Stomach (tissue), 9 donors: ENCODE measurements around the gene PLEK2. TPM values are rescaled to one million over a fixed set of nuclear protein-coding genes. Genes with fewer than 3 reads are reported as not detected.
A peak's percentile ranks its signal among the peaks of the same experiment; 100 is the strongest.
"Not testable (repeated sequence)": the region's sequence is repeated elsewhere in the genome, so short reads cannot be mapped to it uniquely, and the experiment has no call there.

Source experiments
- DNase-seq, 2 donors: peaks; one replicate each; pipeline versions ENCODE4 v3.0.0 to v3.0.0-alpha.2; 2013 to 2019
- H3K27ac ChIP-seq, 5 donors: fragments of 200-600 bp in 4 of 5; sonication (generic) in 4 of 5; one replicate each; pipeline ENCODE4 v1.5.1; 2013 to 2019; ENCODE audit warnings: mild to moderate bottlenecking in 1 of 5, moderate library complexity in 1 of 5
- H3K27me3 ChIP-seq, 3 donors: fragments of 200-600 bp; sonication (generic); one replicate each; pipeline ENCODE4 v1.5.1; 2017 to 2019; ENCODE audit warnings: mixed run types in 1 of 3
- H3K36me3 ChIP-seq, 4 donors: fragments of 200-600 bp; sonication (generic); 1 replicate in 3 of 4; 2 replicates in 1 of 4; pipeline ENCODE4 v1.5.1; 2016 to 2019
- H3K4me1 ChIP-seq, 4 donors: fragments of 200-600 bp; sonication (generic); one replicate each; pipeline ENCODE4 v1.5.1; 2016 to 2019
- H3K4me3 ChIP-seq, 4 donors: fragments of 200-600 bp; sonication (generic) in 3 of 4; one replicate each; pipeline ENCODE4 v1.5.1; 2016 to 2019; ENCODE audit warnings: mild to moderate bottlenecking in 1 of 4
- H3K9me3 ChIP-seq, 4 donors: fragments of 200-600 bp; sonication (generic); one replicate each; pipeline ENCODE4 v1.5.1; 2016 to 2019
- EP300 ChIP-seq: sonication (generic); formaldehyde crosslinking; IDR thresholded peaks from one replicate; pipeline ENCODE4 v1.6.1; 2017; ENCODE audit warnings: antibody characterized with exemption
- POLR2A ChIP-seq, 4 donors: fragments of 450-650 bp; IDR thresholded peaks; one replicate each; pipeline ENCODE4 v1.6.1; 2016; ENCODE audit warnings: antibody characterized with exemption in 4 of 4, control low read depth in 2 of 4, mild to moderate bottlenecking in 1 of 4, moderate library complexity in 1 of 4
- POLR2AphosphoS5 ChIP-seq, 3 donors: sonication (generic); formaldehyde crosslinking; IDR thresholded peaks; one replicate each; pipeline ENCODE4 v1.6.1; 2016; ENCODE audit warnings: antibody characterized with exemption in 3 of 3
- WGBS, 5 donors: extraction: QIAGEN DNeasy Blood & Tissue Kit in 3 of 5; methylation state at CpG; one replicate each; pipeline versions ENCODE4 v1.1.5 to v1.1.7; 2013 to 2018; 5-methylcytosine and 5-hydroxymethylcytosine counted together
- intact Hi-C: fragments of 100-400 bp; cut with DNase I; formaldehyde crosslinking; loops from one replicate; pipeline ENCODE4 v1.15.1; 2023; ENCODE audit warnings: low total_unique reads
- polyA plus RNA-seq, 3 donors: library from polyadenylated mRNA; stranded (reverse); fragments of 200-250 nt; gene quantifications; one replicate each; pipeline ENCODE4 v1.2.3, GENCODE V29; 2013
- total RNA-seq, 5 donors: library from RNA; depleted of rRNA; stranded (reverse); fragments of >200 nt; gene quantifications; one replicate each; pipeline versions ENCODE4 v1.1.0 to v1.2.3, GENCODE V29; 2014 to 2016
- TF ChIP-seq, protein P1 (sequence below), 7 experiments: fragments of 450-650 bp in 4 of 7; fragments of 200-600 bp in 3 of 7; sonication (generic) in 3 of 7; IDR thresholded peaks; one replicate each; pipeline ENCODE4 v1.5.1; 2016 to 2019; ENCODE audit warnings: antibody characterized with exemption in 7 of 7, control low read depth in 2 of 7, mild to moderate bottlenecking in 1 of 7
- donor health status: healthy with polysubstance abuse.
- donor health status: Bipolar disorder and iron deficiency.
- donor health status: healthy.

The PLEK2 gene
- total and polyA plus RNA-seq, 8 donors: 6.5 to 203 (median 20.0) TPM; not detected in 1

DNA sequence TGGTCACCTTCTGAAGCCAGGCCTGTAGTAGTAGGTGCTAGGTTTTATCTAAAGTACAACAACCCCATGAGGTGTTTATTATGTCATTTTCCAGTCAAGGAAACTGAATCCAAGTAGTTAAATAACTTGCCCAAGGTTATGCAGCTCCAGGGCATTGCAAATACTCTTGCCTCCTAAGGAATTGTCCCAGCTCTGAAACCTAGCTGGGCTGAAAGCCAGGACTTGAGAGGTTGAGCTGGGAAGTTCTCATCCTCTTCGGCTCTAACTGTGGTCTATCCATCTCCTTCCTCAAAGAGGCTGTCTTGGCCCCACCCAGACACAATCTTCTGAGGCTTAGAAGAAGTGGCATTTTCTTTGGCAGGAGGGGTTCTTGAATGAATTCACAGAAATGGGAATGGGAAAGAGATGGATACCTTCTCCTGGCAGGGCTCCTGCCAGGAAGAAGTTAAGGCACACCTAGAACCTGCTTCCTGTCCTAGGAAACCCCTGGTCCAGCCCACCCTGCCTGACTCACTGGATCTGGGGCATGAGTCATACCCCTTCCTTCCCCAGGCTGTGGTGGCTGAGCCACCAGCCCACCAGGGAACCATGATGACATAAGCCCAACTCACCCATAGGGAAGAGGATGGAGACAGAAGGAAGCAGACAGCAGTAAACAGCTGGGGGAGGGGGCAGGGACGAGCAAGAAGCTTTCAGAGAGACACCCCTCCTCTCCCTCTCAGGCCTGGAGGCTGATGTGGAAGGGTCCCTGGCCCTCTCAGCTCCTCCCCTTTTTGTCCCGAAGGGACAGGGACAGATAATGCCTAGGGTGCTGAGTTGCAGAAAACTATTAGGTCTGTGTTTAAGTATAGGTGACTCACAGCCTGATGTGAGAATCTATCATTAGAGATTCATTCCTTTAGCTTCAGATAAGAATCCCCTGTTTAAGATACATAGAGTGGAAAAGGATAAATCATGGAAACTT is 2.1 kb upstream of the PLEK2 start:
- H3K4me1 ChIP-seq: peaks cover 0 to 44% (median 24%) of the 10 kb centered on the region in 4 donors
- H3K36me3 ChIP-seq: no peaks in the 10 kb centered on the region
- 28 to 60% (median 50%) methylated on average over 3 of the region's 3 CpGs for WGBS, 5 donors
- TF ChIP-seq POLR2AphosphoS5 (IDR thresholded peaks at IDR 0.05) (no peak), POLR2A (IDR thresholded peaks at IDR 0.05) (no peak), EP300 (no peak)
- TF ChIP-seq, protein P1, sequence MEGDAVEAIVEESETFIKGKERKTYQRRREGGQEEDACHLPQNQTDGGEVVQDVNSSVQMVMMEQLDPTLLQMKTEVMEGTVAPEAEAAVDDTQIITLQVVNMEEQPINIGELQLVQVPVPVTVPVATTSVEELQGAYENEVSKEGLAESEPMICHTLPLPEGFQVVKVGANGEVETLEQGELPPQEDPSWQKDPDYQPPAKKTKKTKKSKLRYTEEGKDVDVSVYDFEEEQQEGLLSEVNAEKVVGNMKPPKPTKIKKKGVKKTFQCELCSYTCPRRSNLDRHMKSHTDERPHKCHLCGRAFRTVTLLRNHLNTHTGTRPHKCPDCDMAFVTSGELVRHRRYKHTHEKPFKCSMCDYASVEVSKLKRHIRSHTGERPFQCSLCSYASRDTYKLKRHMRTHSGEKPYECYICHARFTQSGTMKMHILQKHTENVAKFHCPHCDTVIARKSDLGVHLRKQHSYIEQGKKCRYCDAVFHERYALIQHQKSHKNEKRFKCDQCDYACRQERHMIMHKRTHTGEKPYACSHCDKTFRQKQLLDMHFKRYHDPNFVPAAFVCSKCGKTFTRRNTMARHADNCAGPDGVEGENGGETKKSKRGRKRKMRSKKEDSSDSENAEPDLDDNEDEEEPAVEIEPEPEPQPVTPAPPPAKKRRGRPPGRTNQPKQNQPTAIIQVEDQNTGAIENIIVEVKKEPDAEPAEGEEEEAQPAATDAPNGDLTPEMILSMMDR (IDR thresholded peaks at IDR 0.05): no peak
- intact Hi-C loops: no loop called here
- H3K27me3 ChIP-seq: peaks cover 0 to 19% (median 10%) of the 10 kb centered on the region in 3 donors
- H3K4me3 ChIP-seq: no peak overlapping the region
- peak overlapping the region in 2 of 5 donors; percentile 13 to 63 for H3K27ac ChIP-seq
- DNase-seq: peak in 1 of 2 donors; percentile 37
- no peaks in the 10 kb centered on the region for H3K9me3 ChIP-seq

DNA sequence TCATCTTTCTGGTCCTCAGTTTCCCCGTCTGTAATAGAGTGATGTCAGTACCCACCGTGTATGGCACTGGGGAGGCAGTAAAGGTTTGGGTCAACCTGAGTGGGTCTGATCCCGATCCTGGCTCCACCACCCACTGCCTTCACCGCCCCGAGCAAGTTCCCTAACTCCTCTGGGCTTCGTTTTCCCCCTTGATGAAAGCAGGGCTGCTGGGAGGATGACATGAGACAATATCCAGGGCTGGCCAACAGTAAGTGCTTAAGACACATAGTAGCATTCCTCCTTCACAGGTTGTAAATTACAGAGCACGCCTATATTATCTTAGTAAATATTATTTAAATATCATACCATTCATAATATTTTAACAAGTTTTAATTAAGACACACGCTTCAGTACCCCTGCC is 595 bp downstream of the PLEK2 start:
- peaks cover 0 to 37% (median 21%) of the 10 kb centered on the region in 4 donors for H3K4me1 ChIP-seq
- no peaks in the 10 kb centered on the region for H3K9me3 ChIP-seq
- H3K36me3 ChIP-seq: no peaks in the 10 kb centered on the region
- H3K27me3 ChIP-seq: peaks cover 0 to 19% (median 10%) of the 10 kb centered on the region in 3 donors
- 39 to 50% (median 41%) methylated on average over 8 of the region's 8 CpGs for WGBS, 5 donors
- TF ChIP-seq POLR2AphosphoS5 (IDR thresholded peaks at IDR 0.05) (no peak), POLR2A (IDR thresholded peaks at IDR 0.05) (no peak), EP300 (no peak)
- TF ChIP-seq, protein P1 (IDR thresholded peaks at IDR 0.05): no peak
- peak in 1 of 2 donors; percentile 50 for DNase-seq
- peak overlapping the region; percentile 44 to 56 (median 52) for H3K4me3 ChIP-seq
- peak overlapping the region in 2 of 5 donors; percentile 63 to 66 for H3K27ac ChIP-seq
- intact Hi-C loops: no loop called here

DNA sequence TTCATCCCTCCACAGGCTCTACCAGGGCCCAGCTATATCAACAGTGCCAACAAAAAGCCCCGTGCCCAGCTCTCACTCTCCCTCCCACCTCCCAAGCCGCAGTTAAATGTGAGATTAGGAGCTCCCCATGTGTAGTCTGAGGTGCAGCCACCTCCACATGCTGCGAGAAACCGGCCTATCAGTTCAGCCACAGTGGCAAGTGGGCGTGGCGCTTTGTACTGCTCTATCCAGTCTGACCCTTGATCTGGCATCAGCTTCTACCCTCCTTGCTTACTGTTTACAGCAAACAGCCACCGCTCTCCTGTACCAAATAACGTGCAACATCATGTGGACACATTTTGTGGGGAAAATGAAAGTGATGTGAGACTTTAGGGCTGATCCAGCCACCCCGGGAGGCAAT is 1.7 kb downstream of the PLEK2 start:
- Histone ChIP-seq H3K9me3 (no peaks in the 10 kb centered on the region), H3K4me1 (peaks cover 0 to 33% (median 21%) of the 10 kb centered on the region in 4 donors), H3K4me3 (no peak overlapping the region), H3K27me3 (peaks cover 0 to 19% (median 10%) of the 10 kb centered on the region in 3 donors), H3K27ac (no peak overlapping the region), H3K36me3 (no peaks in the 10 kb centered on the region)
- no peak for TF ChIP-seq EP300
- TF ChIP-seq, protein P1 (IDR thresholded peaks at IDR 0.05): no peak
- no peak for TF ChIP-seq POLR2AphosphoS5 (IDR thresholded peaks at IDR 0.05)
- no peak for TF ChIP-seq POLR2A (IDR thresholded peaks at IDR 0.05)
- intact Hi-C loops: no loop called here
- DNase-seq: peak; percentile 65 to 78
- WGBS, 5 donors: 47 to 77% (median 61%) methylated on average over 9 of the region's 9 CpGs

DNA sequence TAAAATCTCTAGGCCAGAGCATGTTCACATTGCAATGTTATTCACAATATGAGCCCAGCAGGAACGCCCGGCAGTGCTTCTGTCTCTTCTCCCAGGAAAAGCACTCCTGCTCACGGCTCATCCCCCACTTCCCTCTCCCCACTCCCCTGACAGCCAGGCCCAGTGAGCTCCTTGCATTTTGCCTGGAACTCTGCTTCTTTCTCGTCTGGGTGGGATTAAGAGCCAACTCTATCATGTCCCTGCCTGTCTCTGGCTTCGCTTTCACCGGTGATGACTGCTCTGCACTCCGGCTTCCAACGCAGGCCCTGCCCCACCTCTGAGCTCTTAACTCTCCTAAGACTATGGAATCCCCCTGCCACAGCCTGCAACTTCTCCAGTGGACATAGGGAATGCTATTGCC is 2.5 kb downstream of the PLEK2 start:
- no peak for DNase-seq
- TF ChIP-seq EP300 (no peak), POLR2A (IDR thresholded peaks at IDR 0.05) (no peak), POLR2AphosphoS5 (IDR thresholded peaks at IDR 0.05) (no peak)
- TF ChIP-seq, protein P1 (IDR thresholded peaks at IDR 0.05): no peak
- H3K27me3 ChIP-seq: peaks cover 0 to 19% (median 10%) of the 10 kb centered on the region in 3 donors
- H3K9me3 ChIP-seq: no peaks in the 10 kb centered on the region
- H3K4me3 ChIP-seq: no peak overlapping the region
- no peaks in the 10 kb centered on the region for H3K36me3 ChIP-seq
- peaks cover 0 to 30% (median 21%) of the 10 kb centered on the region in 4 donors for H3K4me1 ChIP-seq
- 84 to 94% (median 85%) methylated on average over 8 of the region's 8 CpGs for WGBS, 5 donors
- no peak overlapping the region for H3K27ac ChIP-seq
- intact Hi-C loops: no loop called here

DNA sequence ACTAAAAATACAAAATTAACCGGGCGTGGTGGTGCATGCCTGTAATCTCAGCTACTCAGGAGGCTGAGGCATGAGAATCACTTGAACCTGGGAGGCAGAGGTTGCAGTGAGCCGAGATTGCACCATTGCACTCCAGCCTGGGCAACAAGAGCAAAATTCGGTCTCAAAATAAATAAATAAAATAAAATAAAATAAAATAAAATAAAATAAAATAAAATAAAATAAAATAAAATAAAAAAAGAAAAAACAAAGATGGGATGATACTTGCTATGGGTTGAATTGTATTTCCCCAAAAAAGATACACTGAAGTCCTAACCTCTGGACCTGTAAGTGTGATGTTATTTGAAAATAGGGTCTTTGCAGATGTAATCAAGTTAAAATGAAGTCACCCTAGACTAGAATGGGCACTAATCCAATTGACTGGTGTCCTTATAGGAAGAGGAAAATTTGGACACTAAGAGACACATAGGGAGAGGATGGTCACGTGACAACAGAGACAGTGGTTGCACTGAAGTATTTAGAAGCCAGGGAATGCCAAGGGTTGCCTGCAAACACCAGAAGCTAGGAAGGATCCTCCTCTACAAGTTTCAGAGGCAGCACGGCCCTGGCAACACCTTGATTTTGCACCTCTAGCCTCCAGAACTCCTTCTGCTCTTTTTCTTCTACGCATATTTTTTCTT is 3.7 kb downstream of the PLEK2 start:
- Histone ChIP-seq H3K27me3 (peaks cover 0 to 19% (median 10%) of the 10 kb centered on the region in 3 donors), H3K4me1 (peaks cover 0 to 24% (median 19%) of the 10 kb centered on the region in 4 donors)
- H3K9me3 ChIP-seq, H3K36me3 ChIP-seq, H3K27ac ChIP-seq, H3K4me3 ChIP-seq, DNase-seq, intact Hi-C loops: not testable (repeated sequence)
- WGBS, 5 donors: 83 to 92% (median 86%) methylated on average over 7 of the region's 7 CpGs
